Esophagus (tissue), 2 donors: ENCODE measurements around the gene PAEP. TPM values are rescaled to one million over a fixed set of nuclear protein-coding genes. Genes with fewer than 3 reads are reported as not detected.

ENCODE experiments used
- H3K27ac ChIP-seq, 2 donors: one replicate each; pipeline ENCODE4 v1.5.1; 2013; ENCODE audit warnings: low read depth in 2 of 2, mild to moderate bottlenecking in 2 of 2, inconsistent platforms in 1 of 2, low read length in 1 of 2, moderate library complexity in 1 of 2
- H3K27me3 ChIP-seq, 2 donors: one replicate each; pipeline ENCODE4 v1.6.1; 2013; ENCODE audit warnings: low read length in 2 of 2, control low read depth in 1 of 2, mild to moderate bottlenecking in 1 of 2; ENCODE audit not compliant: insufficient read depth in 2 of 2, control insufficient read depth in 1 of 2
- H3K36me3 ChIP-seq, 2 donors: one replicate each; pipeline ENCODE4 v1.6.1; 2013; ENCODE audit warnings: low read length in 1 of 2; ENCODE audit not compliant: control insufficient read depth in 2 of 2, insufficient read depth in 2 of 2
- H3K4me1 ChIP-seq, 2 donors: one replicate each; pipeline ENCODE4 v1.6.1; 2013; ENCODE audit warnings: low read length in 1 of 2; ENCODE audit not compliant: control insufficient read depth in 2 of 2, insufficient read depth in 2 of 2
- H3K4me3 ChIP-seq, 2 donors: one replicate each; pipeline ENCODE4 v1.5.1; 2013; ENCODE audit warnings: low read length in 2 of 2, mild to moderate bottlenecking in 2 of 2, low read depth in 1 of 2, moderate library complexity in 1 of 2
- H3K9me3 ChIP-seq, 2 donors: one replicate each; pipeline ENCODE4 v1.6.1; 2013; ENCODE audit warnings: mild to moderate bottlenecking in 2 of 2, low read depth in 1 of 2, low read length in 1 of 2, moderate library complexity in 1 of 2; ENCODE audit not compliant: control insufficient read depth in 2 of 2, insufficient read depth in 1 of 2
- WGBS, 2 donors: extraction: QIAGEN DNeasy Blood & Tissue Kit; methylation state at CpG; one replicate each; pipeline ENCODE4 v1.1.7; 2013; 5-methylcytosine and 5-hydroxymethylcytosine counted together
- polyA plus RNA-seq, 2 donors: library from polyadenylated mRNA; stranded (reverse); fragments of 200-250 nt; gene quantifications; one replicate each; pipeline ENCODE4 v1.2.3, GENCODE V29; 2013
- donor health status: healthy with polysubstance abuse.
- donor health status: Bipolar disorder and iron deficiency.

The PAEP gene
- polyA plus RNA-seq, 2 donors, result not detected

GRCh38 chr9:135611875-135612209 is 50.3 kb downstream of the PAEP start:
- Histone ChIP-seq H3K36me3 (no peaks in the 10 kb centered on the region), H3K9me3 (no peaks in the 10 kb centered on the region), H3K4me3 (no peak overlapping the region), H3K27ac (no peak overlapping the region), H3K4me1 (no peaks in the 10 kb centered on the region), H3K27me3 (no peaks in the 10 kb centered on the region)
- 11 to 25% methylated on average over 4 of the region's 4 CpGs for WGBS, 2 donors

- Histone ChIP-seq H3K4me1 (no peaks in the 10 kb centered on the region), H3K27me3 (no peaks in the 10 kb centered on the region), H3K36me3 (no peaks in the 10 kb centered on the region), H3K9me3 (no peaks in the 10 kb centered on the region), H3K4me3 (no peak overlapping the region), H3K27ac (no peak overlapping the region)
- 65 to 75% methylated on average over 8 of the region's 8 CpGs for WGBS, 2 donors
Observed at GRCh38 chr9:135612437-135612836, 50.9 kb downstream of the PAEP start.

GRCh38 chr9:135612981-135613910 is 51.7 kb downstream of the PAEP start:
- H3K4me1 ChIP-seq, result no peaks in the 10 kb centered on the region
- no peaks in the 10 kb centered on the region for H3K9me3 ChIP-seq
- WGBS, 2 donors, result 58 to 66% methylated on average over 24 of the region's 24 CpGs
- H3K4me3 ChIP-seq, result no peak overlapping the region
- no peaks in the 10 kb centered on the region for H3K27me3 ChIP-seq
- no peak overlapping the region for H3K27ac ChIP-seq
- H3K36me3 ChIP-seq, result no peaks in the 10 kb centered on the region

GRCh38 chr9:135613946-135614805 is 52.6 kb downstream of the PAEP start:
- WGBS, 2 donors, result 65 to 68% methylated on average over 34 of the region's 34 CpGs
- Histone ChIP-seq H3K36me3 (no peaks in the 10 kb centered on the region), H3K27me3 (no peaks in the 10 kb centered on the region), H3K9me3 (no peaks in the 10 kb centered on the region), H3K4me1 (no peaks in the 10 kb centered on the region), H3K27ac (no peak overlapping the region), H3K4me3 (no peak overlapping the region)

- Histone ChIP-seq H3K36me3 (no peaks in the 10 kb centered on the region), H3K4me3 (no peak overlapping the region), H3K27ac (no peak overlapping the region), H3K27me3 (no peaks in the 10 kb centered on the region), H3K9me3 (no peaks in the 10 kb centered on the region), H3K4me1 (no peaks in the 10 kb centered on the region)
- WGBS, 2 donors, result 70 to 75% methylated on average over 23 to 29 of the region's 29 CpGs
Observed at GRCh38 chr9:135614821-135615665, 53.5 kb downstream of the PAEP start.

GRCh38 chr9:135615666-135616618 is 54.4 kb downstream of the PAEP start:
- no peaks in the 10 kb centered on the region for H3K27me3 ChIP-seq

More at GRCh38 chr9:135615666-135616618, 54.4 kb downstream of the PAEP start:
- Histone ChIP-seq H3K4me3 (no peak overlapping the region), H3K27ac (no peak overlapping the region), H3K4me1 (no peaks in the 10 kb centered on the region), H3K36me3 (no peaks in the 10 kb centered on the region), H3K9me3 (no peaks in the 10 kb centered on the region)
- 59 to 61% methylated on average over 31 of the region's 31 CpGs for WGBS, 2 donors

Other genes with a start within 250 kb of the PAEP start
- gene PPP1R26, start 82.0 kb upstream of the PAEP start, polyA plus RNA-seq, result 1 to 10 TPM; 4.7 to 6.4 TPM
- gene MRPS2, start 61.1 kb upstream of the PAEP start, polyA plus RNA-seq, result 10 to 100 TPM; 19.3 to 40.8 TPM
- not detected for gene LCN1, start 40.3 kb upstream of the PAEP start, polyA plus RNA-seq
- gene OBP2A, start 15.6 kb upstream of the PAEP start, polyA plus RNA-seq, result not detected
- not detected for gene GLT6D1, start 77.8 kb downstream of the PAEP start, polyA plus RNA-seq
- not detected for gene LCN9, start 101.6 kb downstream of the PAEP start, polyA plus RNA-seq
- gene SOHLH1, start 137.7 kb downstream of the PAEP start, polyA plus RNA-seq, result not detected
- under 1 TPM; 0.06 to 0.14 TPM for gene KCNT1, start 140.4 kb downstream of the PAEP start, polyA plus RNA-seq